HEK293 (cell line): Measurements from ENCODE around the gene TBC1D3G.
"Not testable (repeated sequence)": the region's sequence is repeated elsewhere in the genome, so short reads cannot be mapped to it uniquely, and the experiment has no call there.

Source experiments
- CTCF ChIP-seq: fragments of 450-650 bp; formaldehyde crosslinking; IDR thresholded peaks from 2 replicates; pipeline ENCODE4 v1.5.1; 2016; ENCODE audit warnings: missing biosample characterization, missing genetic modification characterization
- SP3 ChIP-seq: fragments of 450-650 bp; formaldehyde crosslinking; IDR thresholded peaks from 2 replicates; pipeline ENCODE4 v1.5.1; 2016; ENCODE audit warnings: missing biosample characterization, missing genetic modification characterization
- ZBTB49 ChIP-seq: fragments of 450-650 bp; formaldehyde crosslinking; IDR thresholded peaks from 2 replicates; pipeline ENCODE4 v1.5.1; 2016; ENCODE audit warnings: missing biosample characterization, missing genetic modification characterization, low read depth

GRCh38 chr17:36375938-36376337, 52.3 kb downstream of the TBC1D3G start:
- TF ChIP-seq ZBTB49, CTCF, SP3 (tag by site-specific recombination): not testable (repeated sequence)
